HCT116 (cell line): ENCODE measurements around the gene STAG1. TPM values are rescaled to one million over a fixed set of nuclear protein-coding genes. Genes with fewer than 3 reads are reported as not detected.

ENCODE experiments used
- ATAC-seq: fragments of 200-7000 bp; cut with Tn5 transposase; 2 replicates; pipeline ENCODE4 v1.9.1; 2020; ENCODE audit warnings: mild to moderate bottlenecking, moderate library complexity
- BruUV-seq: library from RNA; stranded (reverse); fragments of 400-500 nt; replicated peaks from 2 replicates; lab custom pipeline; 2021; lab: Mats Ljungman, UMichigan
- CTCF ChIA-PET: fragments of 300-600 bp; sonication (Branson Sonifier 250); formaldehyde crosslinking; loops from one replicate; lab custom pipeline; 2021; ENCODE audit warnings: antibody characterized with exemption; lab: Charles Lee
- POLR2A ChIA-PET: fragments of 300-600, 350-600 bp; sonication (Branson Sonifier 250); formaldehyde crosslinking; loops from one replicate; lab custom pipeline; 2021; ENCODE audit warnings: antibody characterized with exemption; lab: Charles Lee
- RAD21 ChIA-PET, 2 experiments: fragments of 300-600 bp; sonication (Branson Sonifier 250); formaldehyde crosslinking; loops; one replicate each; lab custom pipeline; 2023; ENCODE audit warnings: low total read pairs in 2 of 2; ENCODE audit not compliant: uncharacterized antibody in 2 of 2, unreplicated experiment in 2 of 2, low non-redundant PET in 1 of 2; lab: Charles Lee
- DNase-seq: peaks from one replicate; pipeline ENCODE4 v3.0.0-alpha.2; 2010; ENCODE audit warnings: low read depth, low spot score
- H2AFZ ChIP-seq: fragments of 200-600 bp; shearing (Covaris generic), sonication (generic); 2 replicates; pipeline ENCODE4 v1.6.1; 2017; ENCODE audit warnings: low read depth, mixed run types, mixed read lengths, antibody characterized with exemption, low read length; ENCODE audit not compliant: poor library complexity, severe bottlenecking
- H3K27ac ChIP-seq: 2 replicates; pipeline ENCODE4 v1.5.1; 2012; ENCODE audit warnings: low read depth, low read length
- H3K27me3 ChIP-seq: fragments of 200-600 bp; sonication (generic); 2 replicates; pipeline ENCODE4 v1.6.1; 2016; ENCODE audit warnings: mixed run types, low read length, mixed read lengths; ENCODE audit not compliant: insufficient read depth
- H3K36me3 ChIP-seq, 2 experiments: fragments of 200-500 bp in 1 of 2; fragments of 200-600 bp in 1 of 2; sonication (Bioruptor generic) in 1 of 2; sonication (generic) in 1 of 2; 2 replicates each; pipeline versions ENCODE4 v1.5.1 to v1.6.1; 2014 to 2016; ENCODE audit warnings: low read length in 2 of 2, inconsistent platforms in 1 of 2, mixed read lengths in 1 of 2, mixed run types in 1 of 2; ENCODE audit not compliant: insufficient read depth in 2 of 2, control insufficient read depth in 1 of 2
- H3K4me1 ChIP-seq, 2 experiments: fragments of 200-600 bp in 1 of 2; sonication (generic) in 1 of 2; 2 replicates each; pipeline versions ENCODE4 v1.5.1 to v1.6.1; 2012 to 2017; ENCODE audit warnings: low read length in 2 of 2, inconsistent platforms in 1 of 2, mild to moderate bottlenecking in 1 of 2, mixed read lengths in 1 of 2, mixed run types in 1 of 2, moderate library complexity in 1 of 2; ENCODE audit not compliant: insufficient read depth in 2 of 2, control insufficient read depth in 1 of 2
- H3K4me2 ChIP-seq: fragments of 200-600 bp; sonication (generic); 2 replicates; pipeline ENCODE4 v1.6.1; 2017; ENCODE audit warnings: mixed run types, low read length, mixed read lengths
- H3K4me3 ChIP-seq, 2 experiments: fragments of 200-600 bp in 1 of 2; sonication (generic) in 1 of 2; replicated peaks in 1 of 2; 2 replicates each; pipeline ENCODE4 v1.5.1; 2011 to 2016; ENCODE audit warnings: low read length in 2 of 2, control low read depth in 1 of 2, low read depth in 1 of 2, mild to moderate bottlenecking in 1 of 2, mixed read lengths in 1 of 2, mixed run types in 1 of 2
- H3K79me2 ChIP-seq: fragments of 200-600 bp; sonication (generic); 2 replicates; pipeline ENCODE4 v1.6.1; 2017; ENCODE audit warnings: mild to moderate bottlenecking, mixed run types, low read length, moderate library complexity, mixed read lengths; ENCODE audit not compliant: insufficient read depth
- H3K9ac ChIP-seq: fragments of 200-600 bp; sonication (generic); 2 replicates; pipeline ENCODE4 v1.6.1; 2016; ENCODE audit warnings: low read length, mixed read lengths
- H3K9me2 ChIP-seq: fragments of 200-600 bp; sonication (generic), shearing (Covaris generic); 2 replicates; pipeline ENCODE4 v1.6.1; 2017; ENCODE audit warnings: mixed run types, mild to moderate bottlenecking, moderate library complexity; ENCODE audit not compliant: insufficient read depth
- H3K9me3 ChIP-seq, 2 experiments: fragments of 200-500 bp in 1 of 2; fragments of 200-600 bp in 1 of 2; sonication (Bioruptor generic) in 1 of 2; sonication (generic) in 1 of 2; 2 replicates each; pipeline ENCODE4 v1.6.1; 2014 to 2017; ENCODE audit warnings: low read length in 2 of 2, mixed read lengths in 2 of 2, inconsistent platforms in 1 of 2, low read depth in 1 of 2, mild to moderate bottlenecking in 1 of 2, mixed run types in 1 of 2, moderate library complexity in 1 of 2; ENCODE audit not compliant: control insufficient read depth in 1 of 2, insufficient read depth in 1 of 2
- H4K20me1 ChIP-seq: fragments of 200-600 bp; sonication (generic), shearing (Covaris generic); 2 replicates; pipeline ENCODE4 v1.6.1; 2017; ENCODE audit warnings: mixed run types, mild to moderate bottlenecking, moderate library complexity; ENCODE audit not compliant: insufficient read depth
- CBX3 ChIP-seq: IDR thresholded peaks from 2 replicates; pipeline ENCODE4 v1.6.1; 2012; ENCODE audit warnings: low read depth
- CEBPB ChIP-seq: IDR thresholded peaks from 2 replicates; pipeline ENCODE4 v1.6.1; 2012; ENCODE audit warnings: low read depth
- CTCF ChIP-seq, 3 experiments: fragments of 200-600 bp in 1 of 3; sonication (generic) in 1 of 3; IDR thresholded peaks in 2 of 3; conservative IDR thresholded peaks in 1 of 3; 2 replicates each; pipeline ENCODE4 v1.5.1; 2012 to 2017; ENCODE audit warnings: low read depth in 2 of 3, low read length in 2 of 3, antibody characterized with exemption in 1 of 3, borderline replicate concordance in 1 of 3, control low read depth in 1 of 3, mild to moderate bottlenecking in 1 of 3, mixed read lengths in 1 of 3, mixed run types in 1 of 3, moderate library complexity in 1 of 3; ENCODE audit not compliant: insufficient read depth in 1 of 3
- ELF1 ChIP-seq: IDR thresholded peaks from 2 replicates; pipeline ENCODE4 v1.6.1; 2012; ENCODE audit warnings: low read depth, borderline replicate concordance
- EZH2phosphoT487 ChIP-seq: fragments of 200-600 bp; IDR thresholded peaks from 2 replicates; pipeline ENCODE4 v1.6.1; 2018; ENCODE audit warnings: antibody characterized with exemption, borderline replicate concordance
- FOSL1 ChIP-seq: IDR thresholded peaks from 2 replicates; pipeline ENCODE4 v1.6.1; 2012; ENCODE audit warnings: low read depth
- JUND ChIP-seq: IDR thresholded peaks from 2 replicates; pipeline ENCODE4 v1.6.1; 2012
- POLR2A ChIP-seq: IDR thresholded peaks from 2 replicates; pipeline ENCODE4 v1.7.0; 2011; ENCODE audit warnings: borderline replicate concordance; ENCODE audit not compliant: insufficient read depth, insufficient read length; ENCODE audit errors: extremely low read depth
- POLR2AphosphoS5 ChIP-seq: IDR thresholded peaks from 2 replicates; pipeline ENCODE4 v1.6.1; 2011; ENCODE audit warnings: mild to moderate bottlenecking, low read depth, low read length, moderate library complexity
- REST ChIP-seq: IDR thresholded peaks from 2 replicates; pipeline ENCODE4 v1.6.1; 2012; ENCODE audit warnings: low read depth
- SIN3A ChIP-seq: IDR thresholded peaks from 2 replicates; pipeline ENCODE4 v1.6.1; 2012; ENCODE audit warnings: low read depth
- SP1 ChIP-seq: IDR thresholded peaks from 2 replicates; pipeline ENCODE4 v1.6.1; 2012; ENCODE audit warnings: low read depth
- SRF ChIP-seq: IDR thresholded peaks from 2 replicates; pipeline ENCODE4 v1.6.1; 2012; ENCODE audit warnings: low read depth
- ZBTB33 ChIP-seq: IDR thresholded peaks from 2 replicates; pipeline ENCODE4 v1.6.1; 2011; ENCODE audit warnings: mild to moderate bottlenecking, low read length, moderate library complexity; ENCODE audit not compliant: insufficient replicate concordance; ENCODE audit errors: extremely low read depth
- ZFX ChIP-seq: fragments of 450-650 bp; IDR thresholded peaks from 2 replicates; pipeline ENCODE4 v1.6.1; 2017
- ZNF274 ChIP-seq: fragments of 200-500 bp; sonication (Bioruptor generic); IDR thresholded peaks from 2 replicates; pipeline ENCODE4 v1.6.1; 2014; ENCODE audit warnings: mild to moderate bottlenecking, low read depth, low read length, inconsistent platforms
- intact Hi-C: fragments of 100-400 bp; cut with micrococcal nuclease; formaldehyde crosslinking; loops from 2 replicates; pipeline ENCODE4 v1.10.0; 2022
- total RNA-seq: library from RNA; stranded (reverse); gene quantifications from one replicate; pipeline ENCODE4 v1.2.1, GENCODE V29; 2021; ENCODE audit not compliant: unreplicated experiment
- TF ChIP-seq, protein P1 (sequence below): IDR thresholded peaks from 2 replicates; pipeline ENCODE4 v1.6.1; 2012
- TF ChIP-seq, protein P2 (sequence below): IDR thresholded peaks from 2 replicates; pipeline ENCODE4 v1.6.1; 2012

STAG1 gene
- total RNA-seq, 1 experiment from 2014 or later: 29.4 TPM

DNA sequence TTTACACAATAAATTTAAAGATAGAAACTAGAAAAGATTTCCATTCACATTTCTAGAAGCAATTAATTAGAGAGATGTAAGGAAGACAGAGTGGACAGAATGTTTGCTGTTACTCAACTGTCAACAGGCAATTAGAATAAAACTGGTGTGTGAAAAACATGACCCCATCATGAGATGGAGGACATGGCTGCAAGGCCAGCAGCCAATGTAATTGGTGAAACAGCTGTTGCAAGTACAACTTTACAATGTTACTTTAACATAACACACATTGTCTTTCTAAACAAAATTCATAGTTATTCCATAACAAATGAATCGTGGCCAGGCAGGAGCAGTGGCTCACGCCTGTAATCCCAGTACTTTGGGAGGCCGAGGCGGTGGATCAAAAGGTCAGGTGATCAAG, 28.6 kb upstream of the STAG1 start:
- ATAC-seq: no peak
- intact Hi-C loops: no loop called here
- H4K20me1 ChIP-seq: no peaks in the 10 kb centered on the region
- no peak overlapping the region for H3K4me2 ChIP-seq
- no peak overlapping the region for H3K4me3 ChIP-seq
- no peaks in the 10 kb centered on the region for H3K4me1 ChIP-seq
- H2AFZ ChIP-seq: no peak overlapping the region
- no peaks in the 10 kb centered on the region for H3K36me3 ChIP-seq
- no peaks in the 10 kb centered on the region for H3K79me2 ChIP-seq
- no peaks in the 10 kb centered on the region for H3K9me2 ChIP-seq
- no peaks in the 10 kb centered on the region for H3K9me3 ChIP-seq
- BruUV-seq: no TSS peak
- POLR2A ChIA-PET: interaction anchor here (0.7 kb wide), 1 partner anchor 291 kb away, joined by 3 read pairs; no protein-coding TSS in a partner anchor
- no peak overlapping the region for H3K9ac ChIP-seq
- no peak for DNase-seq
- H3K27me3 ChIP-seq: no peaks in the 10 kb centered on the region
- RAD21 ChIA-PET: no interaction called here
- no peak for TF ChIP-seq CEBPB
- no peak for TF ChIP-seq ZNF274
- TF ChIP-seq FOSL1: no peak
- TF ChIP-seq, protein P1, sequence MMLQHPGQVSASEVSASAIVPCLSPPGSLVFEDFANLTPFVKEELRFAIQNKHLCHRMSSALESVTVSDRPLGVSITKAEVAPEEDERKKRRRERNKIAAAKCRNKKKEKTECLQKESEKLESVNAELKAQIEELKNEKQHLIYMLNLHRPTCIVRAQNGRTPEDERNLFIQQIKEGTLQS: no peak
- TF ChIP-seq ZFX: no peak
- TF ChIP-seq SRF: no peak
- no peak for TF ChIP-seq SIN3A
- TF ChIP-seq ELF1: no peak
- no peak for TF ChIP-seq EZH2phosphoT487
- TF ChIP-seq JUND: no peak
- TF ChIP-seq CBX3: no peak
- TF ChIP-seq CTCF (IDR thresholded peaks at IDR 0.05 in 2 of 3, conservative IDR thresholded peaks at IDR 0.05 in 1 of 3; ENCODE audit: borderline replicate concordance in 1 of 3, insufficient read depth in 1 of 3, low read depth in 2 of 3, low read length in 2 of 3): no peak
- TF ChIP-seq POLR2A: no peak
- TF ChIP-seq POLR2AphosphoS5: no peak
- no peak for TF ChIP-seq ZBTB33
- no peak for TF ChIP-seq SP1
- TF ChIP-seq, protein P2, sequence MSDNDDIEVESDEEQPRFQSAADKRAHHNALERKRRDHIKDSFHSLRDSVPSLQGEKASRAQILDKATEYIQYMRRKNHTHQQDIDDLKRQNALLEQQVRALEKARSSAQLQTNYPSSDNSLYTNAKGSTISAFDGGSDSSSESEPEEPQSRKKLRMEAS: no peak
- TF ChIP-seq REST: no peak
- no peak overlapping the region for H3K27ac ChIP-seq
- CTCF ChIA-PET: no interaction called here
